HG02588 (cell line): ENCODE results near the gene PPP1R12A.
"Not testable (repeated sequence)": the region's sequence is repeated elsewhere in the genome, so short reads cannot be mapped to it uniquely, and the experiment has no call there.

ENCODE experiments used
- ATAC-seq: cut with Tn5 transposase; IDR thresholded peaks from one replicate; pipeline ENCODE4 v1.9.1; 2021; ENCODE audit warnings: mild to moderate bottlenecking, moderate library complexity; ENCODE audit not compliant: unreplicated experiment

PPP1R12A gene

DNA sequence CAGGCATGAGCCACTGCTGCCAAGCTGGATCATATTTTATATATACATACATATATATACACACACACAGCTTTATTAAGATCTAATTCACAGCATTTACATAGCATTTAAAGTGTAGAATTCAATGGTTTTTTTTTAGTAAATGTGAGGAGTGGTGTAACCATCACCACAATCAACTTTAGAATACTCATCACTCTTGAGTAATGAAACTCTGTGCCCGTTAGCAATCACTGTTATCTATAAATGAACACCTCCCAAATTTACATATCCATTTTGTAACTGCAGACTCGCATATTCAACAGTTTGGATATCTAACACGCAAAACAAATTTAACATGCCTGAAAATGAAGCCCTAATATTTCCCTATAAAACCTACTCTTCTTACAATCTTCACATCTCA, 90.9 kb downstream of the PPP1R12A start:
- no peak for ATAC-seq

DNA sequence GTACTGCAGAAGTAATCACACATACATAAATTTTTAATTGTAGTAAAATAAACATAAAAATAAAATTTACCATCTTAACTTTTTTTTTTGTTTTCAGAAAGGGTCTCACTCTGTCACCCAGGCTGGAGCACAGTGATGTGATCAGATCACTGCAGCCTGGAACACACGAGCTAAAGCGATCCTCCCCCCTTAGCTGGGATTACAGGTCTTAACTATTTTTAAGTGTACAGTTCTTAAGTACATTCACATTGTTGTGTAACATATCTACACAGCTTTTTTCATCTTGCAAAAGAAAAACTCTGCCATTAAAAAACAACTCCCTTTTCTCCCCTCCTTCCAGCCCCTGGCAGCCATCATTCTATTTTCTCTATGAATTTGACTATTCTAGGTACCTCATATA, 92.3 kb downstream of the PPP1R12A start:
- ATAC-seq, result no peak

DNA sequence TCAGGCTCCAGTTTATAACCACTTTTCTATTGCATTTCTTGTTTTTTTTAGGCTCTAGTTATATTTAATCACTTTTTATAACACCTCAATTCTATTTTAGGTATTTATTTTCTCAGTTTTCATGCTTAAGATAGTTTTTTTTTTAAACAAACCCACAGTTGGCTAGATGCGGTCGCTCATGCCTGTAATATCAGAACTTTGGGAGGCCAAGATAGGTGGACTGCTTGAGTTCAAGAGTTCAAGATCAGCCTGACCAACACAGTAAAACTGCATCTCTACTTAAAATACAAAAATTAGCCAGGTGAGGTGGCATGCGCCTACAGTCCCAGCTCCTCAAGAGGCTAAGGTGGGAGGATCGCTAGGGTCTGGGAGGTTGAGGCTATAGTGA, 93.0 kb downstream of the PPP1R12A start:
- no peak for ATAC-seq

- ATAC-seq, result no peak
Observed at GRCh38 chr12:79841248-79841877, 93.5 kb downstream of the PPP1R12A start.

DNA sequence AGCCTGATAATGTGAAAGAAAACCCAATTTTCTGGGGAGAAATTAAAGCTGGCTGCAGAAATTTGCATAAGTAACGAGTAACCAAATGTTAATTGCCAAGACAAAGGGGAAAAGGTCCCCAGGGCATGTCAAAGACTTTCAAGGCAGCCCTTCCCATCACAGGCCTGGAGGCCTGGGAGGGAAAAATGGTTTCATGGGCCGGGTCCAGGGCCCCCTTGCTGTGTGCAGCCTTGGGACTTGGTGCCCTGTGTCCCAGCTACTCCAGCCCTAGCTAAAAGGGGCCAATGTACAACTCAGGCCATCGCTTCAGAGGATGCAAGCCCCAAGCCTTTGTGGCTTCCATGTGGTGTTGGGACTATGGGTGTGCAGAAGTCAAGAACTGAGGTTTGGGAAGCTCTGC, 96.5 kb downstream of the PPP1R12A start:
- no peak for ATAC-seq

DNA sequence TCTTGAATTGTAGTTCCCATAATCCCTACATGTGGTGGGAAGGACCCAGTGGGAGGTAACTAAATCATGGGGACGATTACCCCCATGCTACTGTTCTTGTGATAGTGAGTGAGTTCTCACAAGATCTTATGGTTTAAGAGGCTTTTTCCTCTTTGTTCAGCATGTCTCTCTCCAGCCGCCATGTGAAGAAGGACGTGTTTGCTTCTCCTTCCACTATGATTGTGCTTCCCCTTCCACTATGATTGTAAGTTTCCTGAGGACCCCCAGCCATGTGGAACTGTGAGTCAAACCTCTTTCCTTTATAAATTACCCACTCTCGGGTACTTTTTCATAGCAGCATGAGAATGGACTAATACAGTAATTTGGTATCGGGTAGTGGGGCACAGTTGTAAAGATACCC, 97.3 kb downstream of the PPP1R12A start:
- no peak for ATAC-seq

DNA sequence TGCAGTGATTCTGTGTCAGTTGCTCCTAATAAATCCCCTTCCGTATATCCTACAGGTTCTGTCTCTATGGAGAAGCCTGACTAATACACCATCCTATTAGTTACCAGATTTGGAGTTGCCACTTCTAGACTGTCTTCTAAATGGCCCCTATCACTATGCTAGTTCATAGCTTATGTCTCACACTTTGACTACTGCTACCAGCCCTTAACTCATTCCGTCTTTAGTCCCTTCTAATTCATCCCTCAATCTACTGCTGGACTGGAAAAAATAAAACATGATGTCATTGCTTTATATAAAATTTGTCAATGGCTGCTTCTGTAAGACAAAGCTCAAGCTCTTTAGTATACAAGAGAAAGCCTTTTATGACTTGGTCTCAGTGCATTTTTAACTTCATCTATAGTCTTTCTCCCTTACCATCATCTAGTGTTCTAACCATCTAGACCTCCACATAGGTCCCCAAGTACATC, 99.5 kb downstream of the PPP1R12A start:
- no peak for ATAC-seq

- ATAC-seq, result no peak
Observed at GRCh38 chr12:79834712-79835376, 100.1 kb downstream of the PPP1R12A start.

GRCh38 chr12:79830440-79830839, 104.5 kb downstream of the PPP1R12A start:
- ATAC-seq, result no peak

DNA sequence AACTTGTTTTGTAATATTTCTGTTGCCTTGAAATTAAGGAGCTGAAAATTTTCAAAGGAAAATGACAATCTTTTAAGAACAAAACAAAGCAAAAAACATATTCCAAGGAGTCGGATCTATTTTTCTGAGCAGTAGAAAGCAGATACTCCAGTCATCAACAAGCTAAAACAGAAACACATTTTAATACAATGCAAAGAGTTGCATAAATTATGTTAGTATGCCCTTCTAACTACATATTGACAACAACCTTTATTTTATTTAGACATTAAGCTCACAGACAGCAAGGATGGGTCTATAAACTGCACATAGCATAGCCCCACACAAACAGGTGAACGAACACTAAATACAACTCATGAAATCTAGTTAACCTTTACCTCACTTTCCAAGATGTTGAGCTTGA, 106.0 kb downstream of the PPP1R12A start:
- no peak for ATAC-seq

GRCh38 chr12:79827484-79827883, 107.4 kb downstream of the PPP1R12A start:
- no peak for ATAC-seq

DNA sequence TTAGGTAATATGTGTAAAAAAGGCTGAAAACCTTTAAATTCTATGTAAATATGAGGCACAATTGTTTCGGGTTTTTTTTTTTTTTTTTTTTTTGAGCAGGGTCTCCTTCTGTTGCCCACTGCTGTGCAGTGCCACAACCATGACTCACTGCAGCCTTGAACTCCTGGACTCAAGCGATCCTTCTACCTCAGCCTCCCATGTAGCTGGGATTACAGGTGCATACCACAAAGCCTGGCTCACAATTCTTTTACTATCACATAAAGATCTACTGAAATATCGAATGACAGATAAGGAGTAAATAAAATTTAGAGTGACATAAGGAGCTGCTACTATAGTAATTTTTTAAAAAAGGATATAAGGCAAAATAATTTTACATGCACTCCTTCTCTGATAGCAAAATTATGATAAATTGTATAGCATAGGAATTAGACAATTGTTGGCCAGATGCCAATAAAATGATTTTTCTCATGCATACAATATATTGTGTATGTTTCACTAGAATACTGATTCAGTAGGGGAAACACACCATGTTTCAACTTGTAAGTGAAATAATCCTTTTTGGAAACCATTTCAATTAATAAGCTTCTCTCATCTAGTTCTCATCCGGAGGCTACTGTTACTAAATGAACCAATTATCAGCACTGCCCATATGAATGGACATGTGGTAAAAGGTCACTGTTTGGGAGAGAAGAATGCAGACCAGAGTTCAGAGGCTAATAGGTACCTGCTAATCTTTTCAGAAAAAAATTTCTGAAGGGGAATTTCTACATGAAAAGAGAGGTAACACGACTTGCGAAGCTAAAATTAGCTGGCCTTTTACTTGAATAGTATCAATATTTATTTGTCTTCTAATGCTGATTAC, 108.4 kb downstream of the PPP1R12A start:
- ATAC-seq, result no peak

- no peak for ATAC-seq
Observed at GRCh38 chr12:79822475-79822874, 112.4 kb downstream of the PPP1R12A start.

DNA sequence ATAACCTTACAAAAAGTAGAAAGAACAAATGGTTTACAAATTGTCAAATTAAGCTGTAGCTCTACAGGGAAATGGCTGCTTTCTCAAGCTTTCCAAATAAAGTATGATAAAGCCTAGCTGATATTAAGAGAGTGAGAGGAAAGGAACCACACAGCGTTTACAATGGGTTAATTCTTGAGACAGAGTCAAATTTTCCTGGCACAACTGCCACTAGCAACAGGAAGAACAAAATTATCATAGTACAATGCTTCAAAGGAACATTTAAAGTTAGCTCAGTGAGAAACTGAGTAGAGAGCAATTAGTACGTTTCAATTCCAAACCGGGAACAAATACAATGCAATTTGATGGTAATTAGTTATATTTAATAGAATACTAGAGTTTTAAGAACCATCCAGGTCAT, 116.0 kb downstream of the PPP1R12A start:
- ATAC-seq, result no peak

- ATAC-seq, result not testable (repeated sequence)
Observed at GRCh38 chr12:79784366-79785065, 150.4 kb downstream of the PPP1R12A start.

DNA sequence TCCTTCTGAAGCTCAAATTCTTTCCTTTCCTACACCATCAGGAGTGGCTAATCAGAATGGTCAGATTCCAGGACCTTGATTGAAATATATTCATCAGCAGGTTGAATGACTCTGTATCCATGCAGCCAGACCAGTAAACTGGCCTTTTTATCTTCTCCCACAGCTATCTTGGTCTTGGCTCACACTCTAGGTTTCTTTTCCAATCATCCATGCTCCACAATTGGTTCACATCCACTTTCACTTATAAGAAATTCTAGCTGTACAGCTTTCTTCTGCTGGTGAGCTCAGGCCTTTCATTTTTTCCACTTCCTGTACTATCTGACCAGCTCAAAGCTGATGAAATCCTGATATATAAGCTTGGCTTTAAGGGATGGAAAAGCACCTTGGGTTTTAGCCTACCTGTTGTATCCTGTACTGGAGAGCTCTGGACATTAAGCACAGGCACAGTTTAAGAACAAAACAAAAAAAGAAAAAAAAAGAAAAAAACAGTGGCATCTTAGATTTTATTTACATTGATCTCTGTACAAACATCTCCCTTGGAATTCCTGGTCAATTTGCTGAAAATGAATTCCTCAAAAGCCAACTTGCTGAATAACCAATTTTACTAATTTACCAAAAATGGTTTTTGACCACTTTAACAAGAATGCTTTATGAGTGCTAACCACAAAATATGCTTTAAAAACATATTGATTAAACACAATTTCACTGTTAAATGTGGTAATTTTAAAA, 152.6 kb downstream of the PPP1R12A start:
- no peak for ATAC-seq

- no peak for ATAC-seq
Observed at GRCh38 chr12:79778802-79779448, 156.0 kb downstream of the PPP1R12A start.

GRCh38 chr12:79776111-79776510, 158.8 kb downstream of the PPP1R12A start:
- ATAC-seq, result no peak

DNA sequence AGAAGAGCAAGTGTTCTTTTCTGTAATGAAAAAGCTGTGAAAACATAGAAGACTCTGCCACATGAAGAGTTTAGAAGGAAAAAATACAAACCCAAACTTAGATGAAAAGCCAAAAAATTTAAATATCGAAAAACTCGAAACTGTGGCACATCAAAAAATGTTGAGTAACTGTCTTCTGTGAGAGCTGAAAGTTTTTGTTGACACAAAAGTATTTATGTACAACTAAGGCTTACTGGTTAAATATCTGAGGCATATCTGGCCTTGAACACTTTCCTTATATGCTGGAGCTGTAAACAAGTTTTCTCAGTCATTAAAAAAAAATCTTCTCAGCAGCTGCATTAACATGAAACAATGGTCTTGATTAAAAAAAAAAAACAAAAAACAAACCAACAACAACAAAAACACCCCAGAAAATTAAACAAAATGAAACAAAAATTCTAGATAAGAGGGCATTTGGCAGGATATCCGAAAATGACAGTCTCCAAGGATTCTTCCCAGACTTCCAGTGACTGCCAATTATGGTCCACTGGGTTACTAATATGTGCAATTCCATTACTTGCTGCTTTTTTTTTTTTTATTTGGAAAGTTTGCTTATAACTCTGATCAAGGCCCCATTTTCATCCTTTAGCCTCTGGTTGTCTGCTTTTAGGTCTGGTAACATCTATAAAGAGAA, 159.4 kb downstream of the PPP1R12A start:
- no peak for ATAC-seq
